K562 (cell line): ENCODE data around the gene MED16. TPM values are rescaled to one million over a fixed set of nuclear protein-coding genes. Genes with fewer than 3 reads are reported as not detected.
A peak's percentile ranks its signal among the peaks of the same experiment; 100 is the strongest.

Source experiments
- ATF1 ChIP-seq, 2 experiments: fragments of 450-650 bp in 1 of 2; IDR thresholded peaks; 2 replicates each; pipeline ENCODE4 v1.6.1; 2016; ENCODE audit warnings: missing compliant biosample characterization in 1 of 2, missing genetic modification characterization in 1 of 2
- DACH1 ChIP-seq: fragments of 450-650 bp; IDR thresholded peaks from 2 replicates; pipeline ENCODE4 v1.6.1; 2018; ENCODE audit not compliant: partially characterized antibody
- DIDO1 ChIP-seq: fragments of 450-650 bp; IDR thresholded peaks from 2 replicates; pipeline ENCODE4 v1.6.1; 2016; ENCODE audit warnings: low read depth, missing biosample characterization, missing genetic modification characterization
- E2F4 ChIP-seq: sonication (generic); formaldehyde crosslinking; IDR thresholded peaks from 2 replicates; pipeline ENCODE4 v1.8.0; 2022; ENCODE audit warnings: mild to moderate bottlenecking, low read depth, missing genetic modification reagents
- GABPA ChIP-seq: fragments of 200-800 bp; sonication (Bioruptor generic); conservative IDR thresholded peaks from 2 replicates; pipeline ENCODE4 v1.6.1; 2016; ENCODE audit warnings: low read depth, missing genetic modification characterization, missing compliant biosample characterization
- GMEB1 ChIP-seq: fragments of 250-450 bp; sonication (Bioruptor Pico); IDR thresholded peaks from 2 replicates; pipeline ENCODE4 v1.4.0; 2020; ENCODE audit warnings: mild to moderate bottlenecking
- HEY1 ChIP-seq: fragments of 250-450 bp; sonication (Bioruptor Pico); IDR thresholded peaks from 2 replicates; pipeline ENCODE4 v1.5.0; 2020; ENCODE audit warnings: mild to moderate bottlenecking, moderate library complexity, borderline replicate concordance
- KLF16 ChIP-seq: IDR thresholded peaks from 2 replicates; pipeline ENCODE4 v1.6.1; 2016; ENCODE audit warnings: antibody characterized with exemption
- LCOR ChIP-seq: sonication (generic); formaldehyde crosslinking; IDR thresholded peaks from 2 replicates; pipeline ENCODE4 v1.8.0; 2022; ENCODE audit warnings: mild to moderate bottlenecking, missing genetic modification reagents
- MECOM ChIP-seq: fragments of 250-450 bp; sonication (Bioruptor Pico); IDR thresholded peaks from 2 replicates; pipeline ENCODE4 v1.8.0; 2022; ENCODE audit warnings: inconsistent platforms
- MED1 ChIP-seq: sonication (generic); formaldehyde crosslinking; IDR thresholded peaks from 2 replicates; pipeline ENCODE4 v1.8.1; 2023; ENCODE audit warnings: missing genetic modification reagents, borderline replicate concordance
- MLX ChIP-seq, 2 experiments: fragments of 450-650 bp in 1 of 2; sonication (generic) in 1 of 2; formaldehyde crosslinking; conservative IDR thresholded peaks; 2 replicates each; pipeline versions ENCODE4 v1.4.0 to v1.8.1; 2020 to 2022; ENCODE audit warnings: mild to moderate bottlenecking in 1 of 2, missing genetic modification reagents in 1 of 2
- MTA1 ChIP-seq: fragments of 450-650 bp; IDR thresholded peaks from 2 replicates; pipeline ENCODE4 v1.6.1; 2017; ENCODE audit warnings: borderline replicate concordance
- MXI1 ChIP-seq: IDR thresholded peaks from 2 replicates; pipeline ENCODE4 v1.6.1; 2011; ENCODE audit warnings: low read depth, mild to moderate bottlenecking, improper control_type of control experiment, low read length
- NFE2 ChIP-seq: IDR thresholded peaks from 2 replicates; pipeline ENCODE4 v1.6.1; 2014; ENCODE audit warnings: antibody characterized with exemption, low read depth
- POLR3G ChIP-seq: IDR thresholded peaks from 2 replicates; pipeline ENCODE4 v1.6.1; 2011; ENCODE audit not compliant: insufficient read length, insufficient replicate concordance; ENCODE audit errors: extremely low read depth
- PTTG1 ChIP-seq: fragments of 450-650 bp; IDR thresholded peaks from 2 replicates; pipeline ENCODE4 v1.6.1; 2016; ENCODE audit warnings: low read depth, mild to moderate bottlenecking, missing genetic modification characterization, missing compliant biosample characterization
- RFX5 ChIP-seq: IDR thresholded peaks from 2 replicates; pipeline ENCODE4 v1.6.1; 2011; ENCODE audit warnings: low read depth, mild to moderate bottlenecking, improper control_type of control experiment, low read length
- SNAPC5 ChIP-seq: fragments of 250-450 bp; sonication (Bioruptor Pico); IDR thresholded peaks from 2 replicates; pipeline ENCODE4 v1.8.0; 2021; ENCODE audit warnings: moderate library complexity, mild to moderate bottlenecking, inconsistent platforms
- TCFL5 ChIP-seq: fragments of 250-450 bp; sonication (Bioruptor Pico); conservative IDR thresholded peaks from 2 replicates; pipeline ENCODE4 v1.6.1; 2021; ENCODE audit warnings: mild to moderate bottlenecking, moderate library complexity, matching md5 sums
- TEAD2 ChIP-seq: fragments of 450-650 bp; IDR thresholded peaks from 2 replicates; pipeline ENCODE4 v1.6.1; 2016; ENCODE audit warnings: missing genetic modification characterization, control low read depth, missing compliant biosample characterization
- ZNF143 ChIP-seq: sonication (generic); formaldehyde crosslinking; IDR thresholded peaks from 2 replicates; pipeline ENCODE4 v1.9.0; 2022; ENCODE audit warnings: mild to moderate bottlenecking, missing genetic modification reagents
- ZNF224 ChIP-seq: sonication (generic); formaldehyde crosslinking; IDR thresholded peaks from 2 replicates; pipeline ENCODE4 v1.8.0; 2022; ENCODE audit warnings: mild to moderate bottlenecking, missing genetic modification reagents
- ZNF239 ChIP-seq: fragments of 250-450 bp; sonication (Bioruptor Pico); IDR thresholded peaks from 2 replicates; pipeline ENCODE4 v1.4.0; 2020; ENCODE audit warnings: mild to moderate bottlenecking
- ZNF778 ChIP-seq: fragments of 450-650 bp; formaldehyde crosslinking; IDR thresholded peaks from 2 replicates; pipeline ENCODE4 v1.4.0; 2020; ENCODE audit warnings: mild to moderate bottlenecking, moderate library complexity
- ZNF830 ChIP-seq: fragments of 250-450 bp; sonication (Bioruptor Pico); IDR thresholded peaks from 2 replicates; pipeline ENCODE4 v1.5.0; 2021; ENCODE audit warnings: mild to moderate bottlenecking
- polyA plus RNA-seq, 8 experiments: library from polyadenylated mRNA; depleted of rRNA in 4 of 8; stranded (reverse) in 5 of 8; unstranded in 3 of 8; fragments of >200 nt; fragmentation: Nextera tagmentation in 2 of 8; fragmentation: Illumina TruSeq in 1 of 8; extraction: Ambion mirVana in 2 of 8; extraction: Trizol in 1 of 8; gene quantifications; 2 replicates each; pipeline versions ENCODE4 v1.2.1 to v1.2.3, GENCODE V29; 2011 to 2014; ENCODE audit warnings: inconsistent platforms in 1 of 8, missing spikeins in 1 of 8
- total RNA-seq, 7 experiments: library from RNA; depleted of rRNA in 6 of 7; stranded (reverse); fragments of >200 nt in 6 of 7; fragmentation: Illumina TruSeq in 2 of 7; extraction: Trizol in 2 of 7; gene quantifications; 2 replicates each; pipeline versions ENCODE4 v1.2.1 to v1.2.3, GENCODE V29; 2011 to 2021; ENCODE audit warnings: low replicate concordance in 1 of 7

Gene MED16
- total and polyA plus RNA-seq, 9 of the 15 experiments (the other 6 are each of a cell fraction or from before 2014, with no cell fraction given), result 0.89 to 59.9 (median 8.6) TPM

GRCh38 chr19:861756-862580 is 31.0 kb downstream of the MED16 start (continued):
- no peak for TF ChIP-seq MLX (CRISPR knock-in tag; conservative IDR thresholded peaks at IDR 0.05)
- no peak for TF ChIP-seq MED1 (CRISPR knock-in tag)
- TF ChIP-seq SNAPC5 (CRISPR knock-in tag), result no peak
- no peak for TF ChIP-seq GABPA (tag)
- TF ChIP-seq NFE2, result no peak
- no peak for TF ChIP-seq RFX5
- TF ChIP-seq ZNF830 (CRISPR knock-in tag), result no peak
- no peak for TF ChIP-seq ZNF224
- TF ChIP-seq TCFL5, result no peak
- no peak for TF ChIP-seq ZNF239 (CRISPR knock-in tag)
- no peak for TF ChIP-seq MTA1
- no peak for TF ChIP-seq TEAD2
- TF ChIP-seq ATF1 (CRISPR knock-in tag; IDR thresholded peaks at IDR 0.05), result no peak
- TF ChIP-seq ATF1 (tag; IDR thresholded peaks at IDR 0.05), result peak; percentile 58
- TF ChIP-seq ZNF778, result no peak
- TF ChIP-seq KLF16, result peak; percentile 42; the same call in 1 of the 2 replicates
- no peak for TF ChIP-seq LCOR (CRISPR knock-in tag)
- peak; percentile 36 for TF ChIP-seq DACH1
- TF ChIP-seq E2F4, result no peak
- no peak for TF ChIP-seq POLR3G
- TF ChIP-seq DIDO1, result no peak
- TF ChIP-seq MXI1, result 0 out of 2 replicates have a peak, but pooled peaks have one; percentile 52
- TF ChIP-seq GMEB1 (CRISPR knock-in tag), result no peak
- no peak for TF ChIP-seq HEY1 (CRISPR knock-in tag)
- no peak for TF ChIP-seq MECOM (CRISPR knock-in tag)
- TF ChIP-seq PTTG1 (tag), result no peak
- peak; percentile 31; the same call in 1 of the 2 replicates for TF ChIP-seq ZNF143 (CRISPR knock-in tag)
